ENCODE results near the gene RPS19BP1. TPM values are rescaled to one million over a fixed set of nuclear protein-coding genes. Genes with fewer than 3 reads are reported as not detected.

The RPS19BP1 gene
- polyA plus RNA-seq, 2 of the 4 experiments (the other 2 are of a cell fraction) = 51.1 to 74.0 TPM

DNA sequence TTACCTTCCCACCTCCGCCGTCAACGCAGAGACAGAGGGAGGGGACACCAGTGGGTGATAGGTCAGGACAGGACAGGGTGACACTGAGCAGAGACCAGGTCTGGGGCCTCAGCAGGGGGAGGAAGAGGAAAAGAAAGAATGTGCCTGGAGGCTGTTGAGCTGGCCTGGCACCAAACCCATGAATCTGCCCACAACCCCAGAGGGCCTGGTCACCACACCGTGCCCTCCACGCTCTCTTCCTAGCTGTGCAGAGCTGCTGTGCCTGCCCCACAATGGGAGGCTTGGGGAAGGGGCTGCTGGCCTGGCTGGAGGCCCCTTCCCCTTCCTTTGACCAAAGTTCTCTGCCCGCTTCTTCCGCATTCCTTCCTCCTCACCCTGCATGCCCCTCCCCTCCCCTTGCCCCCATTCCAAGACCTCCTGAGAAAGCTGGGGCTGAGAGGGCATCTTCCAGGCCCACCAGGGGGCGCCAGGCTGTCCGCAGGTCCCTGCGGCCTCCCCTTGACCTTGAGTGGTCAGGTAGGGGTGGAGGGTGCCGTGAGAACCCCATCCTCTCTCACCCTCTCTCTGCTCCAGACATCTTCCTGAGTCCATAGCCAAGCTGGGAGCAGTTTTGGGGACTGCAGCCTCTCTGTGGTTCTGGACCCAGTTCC lies 27.0 kb upstream of the RPS19BP1 start:
- 53% methylated on average over 9 of the region's 11 CpGs for WGBS (ENCODE audit: missing lambda C conversion rate)
- ATAC-seq (peak in 1 of 2 experiments; percentile 83; a peak in 3 of 6 replicates), FAIRE-seq (no peak), DNase-seq (ENCODE audit: low read depth in 1 of 2, low spot score in 1 of 2) (no peak)
- Histone ChIP-seq H3K4me2 (no peak overlapping the region), H3K9me3 (no peaks in the 10 kb centered on the region), H3K27ac (peak overlapping the region in 1 of 2 experiments; percentile 46; a peak in 1 of 6 replicates), H3K4me1 (0 out of 3 replicates have a peak, but pooled peaks cover 5% of the 10 kb centered on the region), H3K4me3 (no peak overlapping the region)
- ChIA-PET CTCF (interaction anchor here (0.6 to 37.2 kb wide), 14 partner anchors 9 to 485 kb away, joined by 3 to 899 read pairs (median 3); partner anchors contain the start of gene CACNA1I), POLR2A (interaction anchor here (0.6 kb wide), 1 partner anchor 392 kb away, joined by 4 read pairs; no protein-coding TSS in a partner anchor)
- TF ChIP-seq CBX2 (IDR thresholded peaks at IDR 0.05; ENCODE audit: borderline replicate concordance, low read depth) (no peak), HES2 (IDR thresholded peaks at IDR 0.05) (no peak), SMC3 (IDR thresholded peaks at IDR 0.05) (peak; percentile 59), TFCP2L1 (CRISPR knock-in tag; IDR thresholded peaks at IDR 0.05) (no peak), RFX5 (IDR thresholded peaks at IDR 0.05) (no peak), RAD21 (conservative IDR thresholded peaks at IDR 0.05 in 1 of 2, IDR thresholded peaks at IDR 0.05 in 1 of 2) (peak in 1 of 2 experiments; percentile 50; a peak in 4 of 5 replicates), RNF2 (IDR thresholded peaks at IDR 0.05; ENCODE audit: borderline replicate concordance, low read depth) (no peak), ELK1 (IDR thresholded peaks at IDR 0.05; ENCODE audit: low read depth, low read length) (no peak), CHD2 (IDR thresholded peaks at IDR 0.05; ENCODE audit: low read length, partially characterized antibody) (no peak), BHLHE40 (IDR thresholded peaks at IDR 0.05; ENCODE audit: low read depth, low read length) (no peak), ESRRA (IDR thresholded peaks at IDR 0.05; ENCODE audit: borderline replicate concordance, low read length) (0 out of 2 replicates have a peak, but pooled peaks have one; percentile 20), HMGXB4 (CRISPR knock-in tag; IDR thresholded peaks at IDR 0.05; ENCODE audit: borderline replicate concordance) (no peak), TP53 (CRISPR knock-in tag; IDR thresholded peaks at IDR 0.05) (no peak)
- TF ChIP-seq, protein P1, sequence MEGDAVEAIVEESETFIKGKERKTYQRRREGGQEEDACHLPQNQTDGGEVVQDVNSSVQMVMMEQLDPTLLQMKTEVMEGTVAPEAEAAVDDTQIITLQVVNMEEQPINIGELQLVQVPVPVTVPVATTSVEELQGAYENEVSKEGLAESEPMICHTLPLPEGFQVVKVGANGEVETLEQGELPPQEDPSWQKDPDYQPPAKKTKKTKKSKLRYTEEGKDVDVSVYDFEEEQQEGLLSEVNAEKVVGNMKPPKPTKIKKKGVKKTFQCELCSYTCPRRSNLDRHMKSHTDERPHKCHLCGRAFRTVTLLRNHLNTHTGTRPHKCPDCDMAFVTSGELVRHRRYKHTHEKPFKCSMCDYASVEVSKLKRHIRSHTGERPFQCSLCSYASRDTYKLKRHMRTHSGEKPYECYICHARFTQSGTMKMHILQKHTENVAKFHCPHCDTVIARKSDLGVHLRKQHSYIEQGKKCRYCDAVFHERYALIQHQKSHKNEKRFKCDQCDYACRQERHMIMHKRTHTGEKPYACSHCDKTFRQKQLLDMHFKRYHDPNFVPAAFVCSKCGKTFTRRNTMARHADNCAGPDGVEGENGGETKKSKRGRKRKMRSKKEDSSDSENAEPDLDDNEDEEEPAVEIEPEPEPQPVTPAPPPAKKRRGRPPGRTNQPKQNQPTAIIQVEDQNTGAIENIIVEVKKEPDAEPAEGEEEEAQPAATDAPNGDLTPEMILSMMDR (IDR thresholded peaks at IDR 0.05) = peak; percentile 46

- Histone ChIP-seq H3K27ac (peak overlapping the region in 1 of 2 experiments; percentile 46; a peak in 1 of 6 replicates), H3K4me2 (no peak overlapping the region), H3K9me3 (no peaks in the 10 kb centered on the region), H3K4me1 (0 out of 3 replicates have a peak, but pooled peaks cover 5% of the 10 kb centered on the region), H3K4me3 (no peak overlapping the region)
- 85% methylated on average over 14 of the region's 14 CpGs for WGBS (ENCODE audit: missing lambda C conversion rate)
- no peak for TF ChIP-seq ZSCAN20 (CRISPR knock-in tag; IDR thresholded peaks at IDR 0.05)
- TF ChIP-seq E2F6 (IDR thresholded peaks at IDR 0.05; ENCODE audit: borderline replicate concordance, low read depth) = no peak
- no peak for TF ChIP-seq RARB (CRISPR knock-in tag; IDR thresholded peaks at IDR 0.05)
- TF ChIP-seq SREBF2 (IDR thresholded peaks at IDR 0.05) = no peak
- TF ChIP-seq HOXB13 (CRISPR knock-in tag; IDR thresholded peaks at IDR 0.05; ENCODE audit: low read depth) = no peak
- TF ChIP-seq, protein P2, sequence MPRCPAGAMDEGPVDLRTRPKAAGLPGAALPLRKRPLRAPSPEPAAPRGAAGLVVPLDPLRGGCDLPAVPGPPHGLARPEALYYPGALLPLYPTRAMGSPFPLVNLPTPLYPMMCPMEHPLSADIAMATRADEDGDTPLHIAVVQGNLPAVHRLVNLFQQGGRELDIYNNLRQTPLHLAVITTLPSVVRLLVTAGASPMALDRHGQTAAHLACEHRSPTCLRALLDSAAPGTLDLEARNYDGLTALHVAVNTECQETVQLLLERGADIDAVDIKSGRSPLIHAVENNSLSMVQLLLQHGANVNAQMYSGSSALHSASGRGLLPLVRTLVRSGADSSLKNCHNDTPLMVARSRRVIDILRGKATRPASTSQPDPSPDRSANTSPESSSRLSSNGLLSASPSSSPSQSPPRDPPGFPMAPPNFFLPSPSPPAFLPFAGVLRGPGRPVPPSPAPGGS (IDR thresholded peaks at IDR 0.05) = no peak
- TF ChIP-seq, protein P1 (IDR thresholded peaks at IDR 0.05) = no peak
- TF ChIP-seq MYC (IDR thresholded peaks at IDR 0.05; ENCODE audit: borderline replicate concordance, low read length) = no peak
- ChIA-PET CTCF (interaction anchor here (0.8 to 37.2 kb wide), 7 partner anchors 10 to 469 kb away, joined by 3 to 899 read pairs (median 5); partner anchors contain the start of gene CACNA1I), POLR2A (no interaction called here)
- no peak for DNase-seq (ENCODE audit: low read depth in 1 of 2, low spot score in 1 of 2)
- peak in 1 of 2 experiments; percentile 9; a peak in 1 of 6 replicates for ATAC-seq
- no peak for FAIRE-seq
These were observed 26.4 kb upstream of the RPS19BP1 start for GRCh38 chr22:39558950-39559349.
